ENCODE results near the gene MED22.

DNA sequence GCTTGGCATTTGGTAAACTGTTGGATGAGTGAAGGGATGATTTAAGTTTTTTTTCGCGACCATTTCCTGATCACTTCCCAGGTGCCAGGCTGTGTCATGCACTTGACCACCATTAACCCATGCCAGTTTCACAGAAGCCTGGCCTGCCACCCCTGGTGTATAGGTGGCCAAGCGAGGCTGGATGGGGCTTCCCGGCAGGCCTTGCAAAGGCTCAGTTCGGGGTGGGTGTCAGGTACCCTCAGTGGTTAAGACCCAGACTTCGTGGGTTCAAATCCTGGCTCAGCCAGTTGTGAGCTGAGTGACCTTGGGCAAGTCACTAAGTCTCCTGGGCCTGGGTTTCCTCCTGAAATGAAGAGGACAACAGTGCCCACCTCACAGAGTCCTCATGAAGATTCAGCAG, 2.3 kb downstream of the MED22 start:
- TF ChIP-seq GLIS3 (CRISPR knock-in tag; IDR thresholded peaks at IDR 0.05) (no peak), ZNF70 (CRISPR knock-in tag; IDR thresholded peaks at IDR 0.05) (no peak), ZFP30 (CRISPR knock-in tag; IDR thresholded peaks at IDR 0.05) (no peak), ZNF565 (CRISPR knock-in tag; conservative IDR thresholded peaks at IDR 0.05; ENCODE audit: low read depth) (no peak), ISL1 (CRISPR knock-in tag; IDR thresholded peaks at IDR 0.05) (no peak), ARNTL (CRISPR knock-in tag; IDR thresholded peaks at IDR 0.05; ENCODE audit: borderline replicate concordance, low read depth) (no peak)
- TF ChIP-seq, protein P1, sequence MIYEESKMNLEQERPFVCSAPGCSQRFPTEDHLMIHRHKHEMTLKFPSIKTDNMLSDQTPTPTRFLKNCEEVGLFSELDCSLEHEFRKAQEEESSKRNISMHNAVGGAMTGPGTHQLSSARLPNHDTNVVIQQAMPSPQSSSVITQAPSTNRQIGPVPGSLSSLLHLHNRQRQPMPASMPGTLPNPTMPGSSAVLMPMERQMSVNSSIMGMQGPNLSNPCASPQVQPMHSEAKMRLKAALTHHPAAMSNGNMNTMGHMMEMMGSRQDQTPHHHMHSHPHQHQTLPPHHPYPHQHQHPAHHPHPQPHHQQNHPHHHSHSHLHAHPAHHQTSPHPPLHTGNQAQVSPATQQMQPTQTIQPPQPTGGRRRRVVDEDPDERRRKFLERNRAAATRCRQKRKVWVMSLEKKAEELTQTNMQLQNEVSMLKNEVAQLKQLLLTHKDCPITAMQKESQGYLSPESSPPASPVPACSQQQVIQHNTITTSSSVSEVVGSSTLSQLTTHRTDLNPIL (CRISPR knock-in tag; IDR thresholded peaks at IDR 0.05; ENCODE audit: low read depth), result no peak
